ENCODE measurements around the gene LMF1. TPM values are rescaled to one million over a fixed set of nuclear protein-coding genes. Genes with fewer than 3 reads are reported as not detected.
A peak's percentile ranks its signal among the peaks of the same experiment; 100 is the strongest.

The LMF1 gene
- total RNA-seq, 2 donors from 2014 or later: 15.8 to 20.1 TPM

DNA sequence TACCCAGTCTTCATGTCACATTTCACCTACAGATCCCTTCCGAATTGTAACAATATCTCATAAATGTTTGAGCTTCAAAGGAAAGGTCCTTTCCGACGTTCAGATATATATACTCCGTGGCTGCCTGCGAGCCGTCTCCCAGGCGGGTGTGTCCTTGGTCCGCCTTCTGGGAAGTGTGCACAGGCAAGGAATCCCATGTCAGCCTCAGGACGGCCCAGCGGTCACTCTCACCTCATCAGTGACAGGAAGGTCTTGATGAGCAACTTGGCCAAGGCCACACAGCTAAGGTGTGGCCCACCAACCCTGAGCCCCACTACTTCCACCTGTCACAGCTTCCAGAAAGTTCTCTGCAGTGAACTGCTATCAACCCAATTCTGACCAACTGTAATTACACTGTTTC, 4.3 kb downstream of the LMF1 start:
- Histone ChIP-seq H3K4me3 (no peak overlapping the region), H3K4me1 (peaks cover 24% of the 10 kb centered on the region), H3K27me3 (no peaks in the 10 kb centered on the region), H3K9me3 (no peaks in the 10 kb centered on the region), H3K36me3 (replicated peaks in 1 of 2; ENCODE audit: insufficient read depth in 1 of 2, low read depth in 2 of 2) (no peaks in the 10 kb centered on the region), H3K27ac (no peak overlapping the region)
- DNase-seq (no peak), ATAC-seq (no peak)
- 88% methylated on average over 3 to 10 of the region's 10 CpGs for WGBS, 2 donors
- TF ChIP-seq, protein P1, sequence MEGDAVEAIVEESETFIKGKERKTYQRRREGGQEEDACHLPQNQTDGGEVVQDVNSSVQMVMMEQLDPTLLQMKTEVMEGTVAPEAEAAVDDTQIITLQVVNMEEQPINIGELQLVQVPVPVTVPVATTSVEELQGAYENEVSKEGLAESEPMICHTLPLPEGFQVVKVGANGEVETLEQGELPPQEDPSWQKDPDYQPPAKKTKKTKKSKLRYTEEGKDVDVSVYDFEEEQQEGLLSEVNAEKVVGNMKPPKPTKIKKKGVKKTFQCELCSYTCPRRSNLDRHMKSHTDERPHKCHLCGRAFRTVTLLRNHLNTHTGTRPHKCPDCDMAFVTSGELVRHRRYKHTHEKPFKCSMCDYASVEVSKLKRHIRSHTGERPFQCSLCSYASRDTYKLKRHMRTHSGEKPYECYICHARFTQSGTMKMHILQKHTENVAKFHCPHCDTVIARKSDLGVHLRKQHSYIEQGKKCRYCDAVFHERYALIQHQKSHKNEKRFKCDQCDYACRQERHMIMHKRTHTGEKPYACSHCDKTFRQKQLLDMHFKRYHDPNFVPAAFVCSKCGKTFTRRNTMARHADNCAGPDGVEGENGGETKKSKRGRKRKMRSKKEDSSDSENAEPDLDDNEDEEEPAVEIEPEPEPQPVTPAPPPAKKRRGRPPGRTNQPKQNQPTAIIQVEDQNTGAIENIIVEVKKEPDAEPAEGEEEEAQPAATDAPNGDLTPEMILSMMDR (IDR thresholded peaks at IDR 0.05): no peak
- TF ChIP-seq POLR2A (IDR thresholded peaks at IDR 0.05): no peak
- intact Hi-C loops (cut with DNase I): no loop called here

DNA sequence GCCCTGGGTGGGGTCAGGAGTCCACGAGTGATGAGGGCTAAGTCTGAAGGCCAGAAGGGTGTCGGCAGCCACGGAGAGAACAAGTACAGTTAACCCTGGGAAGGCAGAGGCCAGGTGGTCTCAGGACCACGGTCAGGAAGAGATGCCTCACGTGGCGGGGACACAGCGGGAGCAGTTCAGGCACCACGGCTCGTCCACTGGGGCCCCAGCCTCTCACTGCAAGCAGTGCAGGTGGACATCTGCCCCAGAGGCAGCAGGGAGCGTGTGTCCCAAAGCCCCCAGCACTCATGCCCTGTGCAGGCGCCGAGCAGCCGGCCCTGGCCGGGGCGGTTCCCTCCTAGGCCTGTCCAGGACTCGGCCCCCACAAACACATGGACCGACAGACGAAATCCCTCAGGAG, 4.7 kb downstream of the LMF1 start:
- H3K27ac ChIP-seq: no peak overlapping the region
- peaks cover 19% of the 10 kb centered on the region for H3K4me1 ChIP-seq
- H3K36me3 ChIP-seq (replicated peaks in 1 of 2; ENCODE audit: insufficient read depth in 1 of 2, low read depth in 2 of 2): no peaks in the 10 kb centered on the region
- 94 to 97% methylated on average over 14 to 18 of the region's 18 CpGs for WGBS, 2 donors
- ATAC-seq (no peak), DNase-seq (no peak)
- intact Hi-C loops (cut with DNase I): no loop called here
- H3K27me3 ChIP-seq: no peaks in the 10 kb centered on the region
- no peaks in the 10 kb centered on the region for H3K9me3 ChIP-seq
- no peak overlapping the region for H3K4me3 ChIP-seq
- TF ChIP-seq POLR2A (IDR thresholded peaks at IDR 0.05): no peak
- TF ChIP-seq, protein P1 (IDR thresholded peaks at IDR 0.05): no peak

DNA sequence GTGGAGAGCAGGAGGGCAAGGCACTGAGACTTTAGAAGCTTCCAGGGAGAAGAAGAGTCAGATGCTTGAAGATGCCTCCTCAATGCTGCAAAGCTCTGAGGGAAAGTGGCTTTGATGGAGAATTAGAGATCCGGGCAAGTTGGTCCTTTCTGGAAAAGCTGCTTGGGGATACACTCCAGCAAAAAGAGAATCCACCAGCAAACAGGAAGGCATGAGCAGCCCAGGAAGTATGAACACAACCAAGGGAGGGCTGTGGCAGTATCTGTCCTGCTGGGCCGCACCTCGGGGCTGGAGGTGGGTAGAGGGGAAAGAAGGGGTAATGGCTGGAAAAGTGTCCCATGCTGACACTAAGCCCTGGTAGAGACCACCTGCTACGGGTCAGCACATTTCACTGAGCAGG, 5.3 kb downstream of the LMF1 start:
- no peak for DNase-seq
- 93 to 97% methylated on average over 4 of the region's 4 CpGs for WGBS, 2 donors
- Histone ChIP-seq H3K4me3 (no peak overlapping the region), H3K4me1 (peaks cover 18% of the 10 kb centered on the region), H3K27me3 (no peaks in the 10 kb centered on the region), H3K36me3 (replicated peaks in 1 of 2; ENCODE audit: insufficient read depth in 1 of 2, low read depth in 2 of 2) (no peaks in the 10 kb centered on the region), H3K9me3 (no peaks in the 10 kb centered on the region), H3K27ac (no peak overlapping the region)
- TF ChIP-seq, protein P1 (IDR thresholded peaks at IDR 0.05): no peak
- TF ChIP-seq POLR2A (IDR thresholded peaks at IDR 0.05): no peak
- no peak for ATAC-seq
- intact Hi-C loops (cut with DNase I): no loop called here

GRCh38 chr16:965036-965395, 5.8 kb downstream of the LMF1 start:
- Histone ChIP-seq H3K36me3 (replicated peaks in 1 of 2; ENCODE audit: insufficient read depth in 1 of 2, low read depth in 2 of 2) (no peaks in the 10 kb centered on the region), H3K4me1 (peaks cover 16% of the 10 kb centered on the region), H3K27me3 (no peaks in the 10 kb centered on the region), H3K9me3 (no peaks in the 10 kb centered on the region), H3K4me3 (no peak overlapping the region), H3K27ac (no peak overlapping the region)
- DNase-seq: peak in 1 of 4 donors; percentile 9
- ATAC-seq: no peak
- TF ChIP-seq POLR2A (IDR thresholded peaks at IDR 0.05): no peak
- TF ChIP-seq, protein P1 (IDR thresholded peaks at IDR 0.05): no peak
- 94% methylated on average over 9 to 13 of the region's 13 CpGs for WGBS, 2 donors
- intact Hi-C loops (cut with DNase I): no loop called here

DNA sequence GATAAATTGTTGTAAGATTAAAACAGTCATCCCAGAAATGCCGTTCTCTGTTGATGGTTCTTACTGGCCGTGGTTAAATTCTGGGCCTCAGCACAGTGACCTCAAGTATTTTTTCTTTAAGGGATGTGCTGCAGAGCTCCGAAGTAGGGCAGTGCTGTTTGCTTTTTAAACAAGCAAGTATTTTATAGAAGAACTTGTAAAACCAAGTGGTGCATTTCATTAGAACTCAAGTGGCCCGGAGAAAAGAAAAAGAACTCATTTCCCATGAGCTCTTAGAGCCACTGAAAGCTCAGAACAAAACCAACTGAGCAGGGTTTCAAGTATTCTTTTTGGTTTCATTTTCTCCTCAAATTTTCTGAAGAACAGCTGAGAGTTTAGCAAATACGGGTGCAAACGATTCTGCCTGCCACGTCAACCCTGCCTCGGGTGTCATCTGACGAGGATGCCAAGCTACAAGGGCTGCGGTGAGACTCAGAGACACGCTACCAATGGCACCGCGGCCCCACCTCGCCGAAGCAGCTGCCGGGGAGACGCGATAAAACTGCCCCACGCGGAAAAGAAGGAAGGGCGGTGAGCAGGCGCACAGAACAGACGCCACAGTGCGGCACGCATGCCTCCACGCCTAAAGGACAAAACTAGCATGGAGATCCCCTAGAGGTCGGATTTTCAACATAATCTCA, 6.3 kb downstream of the LMF1 start:
- ATAC-seq: no peak
- intact Hi-C loops (cut with DNase I): no loop called here
- H3K27me3 ChIP-seq: no peaks in the 10 kb centered on the region
- no peak for TF ChIP-seq POLR2A (IDR thresholded peaks at IDR 0.05)
- TF ChIP-seq, protein P1 (IDR thresholded peaks at IDR 0.05): no peak
- no peak overlapping the region for H3K4me3 ChIP-seq
- H3K9me3 ChIP-seq: no peaks in the 10 kb centered on the region
- H3K36me3 ChIP-seq (replicated peaks in 1 of 2; ENCODE audit: insufficient read depth in 1 of 2, low read depth in 2 of 2): no peaks in the 10 kb centered on the region
- H3K27ac ChIP-seq: no peak overlapping the region
- no peak for DNase-seq
- 91 to 93% methylated on average over 25 to 27 of the region's 27 CpGs for WGBS, 2 donors
- H3K4me1 ChIP-seq: peaks cover 11% of the 10 kb centered on the region
